HG02885 (cell line): Measurements from ENCODE around the gene OR9I1.

Experiments
- ATAC-seq: cut with Tn5 transposase; IDR thresholded peaks from one replicate; pipeline ENCODE4 v1.9.1; 2021; ENCODE audit warnings: mild to moderate bottlenecking; ENCODE audit not compliant: unreplicated experiment, poor library complexity

Gene OR9I1, protein sequence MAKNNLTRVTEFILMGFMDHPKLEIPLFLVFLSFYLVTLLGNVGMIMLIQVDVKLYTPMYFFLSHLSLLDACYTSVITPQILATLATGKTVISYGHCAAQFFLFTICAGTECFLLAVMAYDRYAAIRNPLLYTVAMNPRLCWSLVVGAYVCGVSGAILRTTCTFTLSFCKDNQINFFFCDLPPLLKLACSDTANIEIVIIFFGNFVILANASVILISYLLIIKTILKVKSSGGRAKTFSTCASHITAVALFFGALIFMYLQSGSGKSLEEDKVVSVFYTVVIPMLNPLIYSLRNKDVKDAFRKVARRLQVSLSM

DNA sequence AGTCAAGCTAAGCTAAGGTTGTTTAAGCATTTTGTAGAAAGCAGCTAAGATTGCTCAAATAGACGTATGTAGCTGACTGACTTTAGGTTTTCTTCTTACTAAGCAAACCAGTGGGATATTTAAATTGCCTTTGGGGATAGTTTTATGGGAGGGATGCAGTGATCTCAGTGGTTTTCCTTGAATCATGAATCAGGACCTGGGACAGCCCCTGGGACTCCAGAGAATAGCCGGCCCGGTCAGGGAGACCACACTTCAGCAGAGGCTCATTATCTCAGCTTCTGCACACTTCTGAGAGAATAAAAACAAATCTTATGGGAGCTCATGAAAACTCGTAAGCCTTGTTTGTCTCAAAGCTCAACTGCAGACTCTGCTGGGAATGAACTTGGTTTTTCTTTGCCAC, at the start of gene OR9I1:
OR9I1 (minus strand) TSS at position 62 of the 400 bp plus-strand sequence. CDS start 6,086 bp downstream, outside the sequence.
- ATAC-seq: no peak

DNA sequence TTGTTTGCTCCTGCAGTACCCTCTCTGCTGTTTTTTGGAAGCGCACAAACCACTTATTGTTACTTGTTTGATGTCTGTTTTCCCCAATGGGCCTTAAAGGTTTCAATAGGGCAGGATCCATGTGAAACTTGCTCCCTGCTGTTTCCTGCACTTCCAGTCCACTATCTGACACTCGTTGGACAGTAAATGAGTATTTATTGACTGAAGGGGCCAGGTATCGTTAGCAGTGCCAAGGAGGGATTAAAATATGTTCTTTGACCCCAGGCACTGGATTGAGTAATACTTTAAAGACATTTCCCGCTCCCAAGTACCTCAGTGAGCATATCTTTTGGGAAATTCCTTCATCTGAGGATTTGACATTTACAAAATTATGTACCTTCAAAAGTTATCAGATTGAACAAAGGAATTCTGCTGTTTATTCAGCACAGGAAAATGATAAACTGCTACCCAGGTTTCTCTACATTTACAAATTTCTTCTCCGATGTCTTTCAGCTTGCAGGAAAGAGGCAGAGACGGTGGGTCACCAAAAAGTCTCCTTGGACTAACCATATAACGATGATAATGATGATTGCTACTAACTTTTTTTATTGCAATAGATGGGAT, 40.3 kb upstream of the OR9I1 start:
- no peak for ATAC-seq

DNA sequence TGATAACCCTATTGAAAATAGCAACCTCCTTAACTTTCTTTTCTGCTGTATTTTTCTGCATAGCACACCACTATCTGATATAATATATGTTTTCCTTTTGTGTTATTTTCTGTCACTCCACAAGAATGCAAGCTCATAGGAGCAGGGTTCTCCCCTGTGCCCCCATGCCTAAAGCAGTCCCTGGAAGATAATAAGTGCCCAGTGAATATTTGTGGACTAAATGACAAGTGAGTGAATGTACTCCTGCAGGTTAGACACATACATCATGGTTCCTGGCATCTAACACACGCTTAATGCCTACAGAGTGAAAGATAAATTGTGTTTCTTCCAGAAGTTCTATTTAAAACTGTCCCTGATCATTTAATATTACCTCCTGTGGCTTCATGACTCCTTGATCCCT, 39.7 kb upstream of the OR9I1 start:
- no peak for ATAC-seq

DNA sequence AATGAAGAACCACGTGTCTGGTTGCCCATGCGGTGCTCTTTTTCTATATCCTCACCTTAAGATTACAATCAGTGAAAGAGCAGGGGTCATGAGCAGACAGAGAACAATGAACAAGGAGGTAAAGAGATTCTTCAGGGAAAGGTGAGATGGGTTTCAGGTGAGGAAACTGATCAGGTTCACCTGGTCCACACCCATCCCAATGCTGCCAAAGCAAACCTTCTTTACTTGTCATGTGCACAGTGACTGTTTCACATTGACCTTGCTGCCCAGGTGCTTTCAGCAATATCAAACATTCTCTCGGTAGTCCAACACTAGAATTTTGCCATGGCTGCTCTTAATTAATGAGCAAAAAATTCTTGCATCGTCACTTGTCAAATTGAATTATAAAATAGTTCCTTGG, 39.1 kb upstream of the OR9I1 start:
- no peak for ATAC-seq

DNA sequence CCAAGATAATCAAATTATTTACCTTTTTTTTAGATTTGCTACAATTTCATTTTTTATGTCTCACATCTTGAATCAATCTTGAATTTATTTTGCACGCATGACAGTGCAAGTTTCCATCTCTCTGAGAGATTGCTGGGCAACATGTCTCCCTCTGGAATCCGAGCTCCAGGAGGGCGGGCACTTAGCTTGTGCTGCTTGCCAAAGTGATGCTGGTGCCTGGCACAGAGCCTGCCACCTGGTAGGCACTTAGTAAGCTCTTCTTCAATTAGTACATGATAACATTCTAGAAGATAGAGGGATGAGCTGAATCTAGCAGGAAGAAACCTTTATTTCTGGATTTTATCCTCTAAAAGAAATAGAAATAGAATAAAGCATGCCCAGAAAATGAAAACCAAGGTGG, 27.5 kb upstream of the OR9I1 start:
- no peak for ATAC-seq

DNA sequence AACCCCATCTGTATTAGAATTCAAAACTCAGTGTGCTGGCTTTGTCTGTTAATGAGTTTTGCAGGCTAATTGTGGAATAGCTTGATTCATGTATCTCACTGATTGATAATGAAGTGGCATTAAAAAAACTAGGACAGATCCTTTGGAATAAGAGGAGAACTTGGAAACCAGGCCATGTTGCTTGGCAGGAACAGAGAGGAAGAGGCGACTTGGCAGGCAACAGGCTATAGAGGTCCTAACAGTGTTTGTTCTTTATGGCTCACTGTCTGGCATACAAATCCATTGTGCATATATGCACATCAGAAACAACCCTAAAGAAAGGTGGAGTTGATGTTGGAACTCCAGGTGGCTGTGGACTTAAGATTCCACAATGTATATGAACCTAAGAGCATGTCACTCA, 17.4 kb upstream of the OR9I1 start:
- no peak for ATAC-seq

DNA sequence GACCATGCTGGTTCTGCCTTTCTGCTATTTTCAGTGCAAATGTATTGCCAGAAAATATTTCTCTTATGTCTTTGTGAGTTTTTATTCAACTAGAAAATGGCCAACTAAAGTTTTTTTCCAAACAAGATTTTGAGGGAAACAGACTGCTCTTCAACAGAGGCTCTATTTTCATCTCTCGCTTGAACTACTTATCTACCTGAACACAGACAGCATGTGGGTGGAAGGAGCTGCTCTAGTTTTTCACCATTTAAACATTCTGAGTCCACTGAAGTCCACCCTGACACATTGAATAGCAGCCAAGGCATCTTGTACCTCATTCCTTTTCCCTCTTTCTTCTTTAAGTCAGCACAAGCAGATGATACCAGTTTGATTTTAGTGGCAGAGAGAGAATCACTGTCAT, 9.8 kb upstream of the OR9I1 start:
- no peak for ATAC-seq

DNA sequence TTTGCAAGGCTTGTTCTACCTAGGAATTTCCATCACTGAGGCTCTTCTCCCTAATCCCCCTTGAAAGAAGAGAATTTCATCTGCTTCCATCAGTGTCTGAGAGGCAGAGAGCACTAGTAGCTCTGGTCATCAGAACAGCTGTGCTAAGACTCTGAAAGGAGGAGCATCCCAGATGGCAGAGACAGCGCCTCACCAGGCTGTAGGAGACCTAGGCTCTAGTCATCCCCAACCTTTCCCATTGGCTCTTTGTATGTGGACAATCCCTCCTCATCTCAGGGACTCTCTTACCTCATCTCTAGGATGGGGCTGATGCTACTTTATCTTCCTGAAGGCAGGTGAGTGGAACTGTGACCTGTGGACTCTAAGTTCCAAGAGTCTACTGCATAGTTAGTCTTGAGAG, 8.8 kb upstream of the OR9I1 start:
- ATAC-seq: no peak

DNA sequence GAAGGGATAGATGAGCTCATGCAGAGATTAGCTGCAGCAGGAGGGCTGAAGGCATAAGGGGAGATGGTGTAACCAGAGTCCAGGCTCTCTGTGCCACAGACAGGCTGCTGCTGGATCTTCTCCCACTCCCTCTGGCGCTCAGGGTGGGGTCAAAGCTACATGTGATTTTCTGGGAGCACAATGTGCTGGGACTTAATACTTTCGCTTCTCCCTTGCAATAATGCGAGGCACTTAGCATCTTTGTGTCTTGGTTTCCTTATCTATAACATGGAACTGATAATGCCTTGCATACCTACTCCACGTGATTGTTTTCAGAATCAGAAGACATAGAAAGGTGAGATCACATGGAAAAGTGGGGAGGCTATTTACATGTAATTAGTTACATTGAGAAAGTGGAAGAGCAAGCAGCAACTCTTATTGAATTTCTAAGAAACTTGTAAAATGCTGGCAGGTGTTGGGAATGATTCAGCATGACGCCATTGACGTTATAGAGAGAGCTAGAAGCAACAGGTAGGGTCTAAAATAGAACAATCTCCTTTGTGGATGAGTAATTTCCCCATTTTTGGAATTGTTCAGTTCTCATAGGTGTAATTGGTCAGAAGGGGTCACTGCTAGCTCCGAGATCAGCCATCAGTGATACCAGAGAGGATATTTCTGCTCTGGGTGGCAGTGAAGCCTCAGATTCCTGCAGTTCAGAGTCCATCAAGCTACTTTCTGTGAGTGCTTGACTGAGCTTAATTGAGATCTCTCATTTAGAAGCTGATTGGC, 8.2 kb upstream of the OR9I1 start:
- ATAC-seq: no peak

DNA sequence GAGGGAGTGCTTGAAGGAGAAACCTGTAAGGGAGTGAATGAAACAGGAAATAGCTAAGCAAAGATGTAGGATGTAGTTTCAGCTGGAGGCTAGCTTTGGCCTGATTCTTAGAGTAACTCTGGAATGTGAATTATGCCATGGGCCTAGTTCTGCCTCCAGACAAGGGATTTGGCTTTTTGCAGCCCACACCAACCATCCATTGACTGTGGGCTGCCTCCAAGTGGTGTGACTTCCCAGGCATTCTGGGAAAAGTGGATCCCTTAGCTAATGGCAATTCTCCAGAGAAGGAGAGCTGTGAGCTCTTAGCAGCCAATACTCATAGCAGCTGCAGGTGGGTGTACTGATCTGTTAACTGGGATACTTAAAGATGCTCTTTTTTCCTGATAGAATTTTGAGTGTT, 2.0 kb upstream of the OR9I1 start:
- no peak for ATAC-seq

DNA sequence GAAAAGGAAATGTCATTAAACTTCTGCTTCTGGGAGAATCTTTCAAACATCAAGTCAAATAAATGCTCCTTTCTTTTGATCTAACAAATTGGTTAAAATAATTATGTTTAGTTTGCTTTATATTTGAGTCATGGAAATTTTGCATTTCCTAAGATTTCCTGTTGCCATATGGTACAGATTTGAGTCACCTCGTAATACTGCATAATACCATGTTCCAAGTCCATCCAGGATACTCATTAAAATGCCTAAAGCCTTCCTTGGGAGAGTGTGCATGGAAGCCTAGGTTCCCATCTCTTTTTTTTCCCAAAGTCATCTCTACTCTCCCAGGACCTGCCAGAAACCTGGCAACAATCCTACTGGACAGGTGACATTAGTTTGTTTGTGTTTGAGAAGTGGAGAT, 4.2 kb downstream of the OR9I1 start:
- ATAC-seq: no peak

DNA sequence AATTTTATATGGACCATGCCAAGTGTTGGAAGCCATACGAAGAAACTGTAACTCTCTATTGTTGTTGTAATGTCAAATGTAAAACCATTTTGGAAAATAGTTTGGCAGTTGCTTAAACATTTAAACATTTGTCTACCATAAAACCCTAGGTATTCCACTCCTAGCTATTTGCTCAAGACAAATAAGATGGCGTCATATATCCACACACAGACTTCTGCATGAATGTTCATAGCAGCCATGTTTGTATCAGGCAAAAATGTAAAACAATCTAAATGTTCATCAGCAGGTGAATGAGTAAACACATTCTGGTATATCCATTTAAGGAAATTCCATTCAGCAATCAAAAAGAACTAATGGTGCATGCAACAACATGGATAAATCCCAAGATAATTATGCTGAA, 27.9 kb downstream of the OR9I1 start:
- ATAC-seq: no peak

DNA sequence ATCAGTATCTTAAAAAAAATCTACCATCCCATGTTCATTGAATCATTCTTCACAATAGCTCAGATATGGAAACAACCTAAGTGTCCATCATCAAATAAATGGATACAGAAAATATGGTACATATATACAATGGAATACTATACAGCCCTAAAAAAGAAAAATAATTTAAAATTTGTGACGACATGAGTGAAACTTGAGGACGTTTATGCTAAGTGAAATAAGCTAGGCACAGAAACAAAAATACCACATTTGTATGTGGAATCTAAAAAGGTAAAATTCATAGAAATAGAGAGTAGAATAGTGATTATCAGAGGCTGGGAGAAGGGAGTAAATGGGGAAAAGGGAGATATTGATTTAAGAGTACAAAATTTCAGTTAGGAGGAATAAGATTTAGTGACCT, 38.8 kb downstream of the OR9I1 start:
- no peak for ATAC-seq

DNA sequence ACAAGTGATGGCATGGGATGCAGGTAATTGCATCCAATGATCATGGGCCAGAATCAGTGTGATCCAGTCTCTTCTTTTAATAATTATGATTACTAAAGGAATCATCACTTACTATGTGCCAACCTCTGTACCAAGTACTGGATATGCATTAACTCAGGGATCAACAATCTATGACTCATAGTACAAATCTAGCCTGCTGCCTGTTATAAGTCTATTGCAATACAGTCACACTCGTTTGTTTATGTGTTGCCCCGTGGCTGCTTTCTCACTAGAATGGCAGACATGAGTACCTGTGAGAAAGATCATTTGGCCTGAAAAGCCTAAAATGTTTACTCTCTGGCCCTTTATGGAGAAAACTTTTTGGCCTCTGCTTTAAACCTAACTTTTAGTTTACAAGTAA, 49.5 kb downstream of the OR9I1 start:
- ATAC-seq: no peak

DNA sequence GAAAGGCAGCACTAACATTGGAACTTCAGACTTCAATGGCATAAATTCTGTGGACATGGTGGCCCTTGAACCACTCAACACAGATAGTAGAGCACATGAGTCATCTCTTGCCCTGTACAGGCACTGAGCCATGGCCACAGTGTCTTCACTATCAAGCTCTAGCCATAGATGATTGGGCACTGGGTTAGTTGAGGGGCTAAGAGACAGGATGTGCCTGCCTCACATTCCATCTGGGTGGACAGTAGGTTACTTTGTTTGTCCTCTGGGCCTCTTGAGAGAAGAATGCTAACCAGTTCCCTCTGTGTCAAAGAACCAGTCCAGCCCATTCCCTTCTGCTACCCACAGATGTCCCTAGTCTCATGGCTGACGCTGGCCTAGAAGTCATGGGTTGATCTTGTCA, 54.7 kb downstream of the OR9I1 start:
- no peak for ATAC-seq

DNA sequence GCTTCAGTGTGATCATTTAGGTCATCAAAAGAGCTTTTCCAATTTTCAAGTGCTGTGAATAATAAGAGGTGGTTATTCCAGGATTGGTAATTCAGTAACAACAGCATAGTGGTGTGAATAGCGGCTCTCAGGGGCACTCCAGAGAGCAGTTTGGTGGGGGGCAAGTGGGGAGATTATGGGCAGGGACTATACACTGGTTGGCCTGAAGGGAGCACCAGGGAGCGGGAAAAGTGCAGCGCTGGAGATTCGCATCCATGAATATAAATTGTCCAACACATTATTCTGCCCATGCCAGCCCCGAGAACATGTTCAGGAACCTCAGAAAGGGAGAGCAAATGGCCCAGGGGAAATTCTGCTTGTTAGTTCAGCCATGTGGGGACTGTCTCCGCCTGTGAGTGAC, 56.7 kb downstream of the OR9I1 start:
- peak; percentile 45 for ATAC-seq

DNA sequence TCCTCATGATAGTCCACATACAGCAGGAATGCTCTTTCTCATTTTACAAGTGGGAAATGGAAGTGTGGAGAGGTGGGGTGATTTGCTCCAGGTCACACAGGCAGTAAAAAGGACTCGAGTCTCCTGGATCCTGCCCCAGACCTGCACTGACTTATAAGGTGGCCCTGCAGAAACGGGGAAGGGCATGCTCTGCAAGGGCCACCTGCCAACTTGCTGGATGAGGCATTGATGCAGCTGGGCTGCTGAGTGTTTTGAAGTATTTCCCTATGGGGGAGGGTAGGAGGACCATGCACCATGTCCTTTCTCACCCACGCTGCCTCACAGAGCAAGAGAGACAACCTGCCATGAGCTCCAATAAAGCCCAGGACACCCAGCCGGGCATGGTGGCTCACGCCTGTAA, 57.6 kb downstream of the OR9I1 start:
- ATAC-seq: no peak
